Activated CD4-positive, alpha-beta T cell treated with anti-CD3 and anti-CD28 coated beads, Interleukin-2, amount 50 U/mL, for 16 hours (primary cell): ENCODE results near the gene RAB3GAP1.
"Not testable (repeated sequence)": the region's sequence is repeated elsewhere in the genome, so short reads cannot be mapped to it uniquely, and the experiment has no call there.

ENCODE experiments used
- DNase-seq: peaks from one replicate; pipeline ENCODE4 v3.0.0-alpha.2; 2020

The RAB3GAP1 gene

GRCh38 chr2:135055182-135055786 is 3.2 kb downstream of the RAB3GAP1 start:
- no peak for DNase-seq

- DNase-seq = peak; percentile 21
Observed at GRCh38 chr2:135056790-135057189, 4.7 kb downstream of the RAB3GAP1 start.

GRCh38 chr2:135059577-135059976 is 7.5 kb downstream of the RAB3GAP1 start:
- DNase-seq = no peak

GRCh38 chr2:135063210-135063609 is 11.1 kb downstream of the RAB3GAP1 start:
- no peak for DNase-seq

- DNase-seq = no peak
Observed at GRCh38 chr2:135064149-135064548, 12.1 kb downstream of the RAB3GAP1 start.

GRCh38 chr2:135066710-135067109 is 14.6 kb downstream of the RAB3GAP1 start:
- DNase-seq = no peak

GRCh38 chr2:135072125-135072997 is 20.3 kb downstream of the RAB3GAP1 start:
- no peak for DNase-seq

GRCh38 chr2:135074216-135074615 is 22.1 kb downstream of the RAB3GAP1 start:
- DNase-seq = no peak

GRCh38 chr2:135076556-135076955 is 24.5 kb downstream of the RAB3GAP1 start:
- no peak for DNase-seq

GRCh38 chr2:135078417-135078816 is 26.3 kb downstream of the RAB3GAP1 start:
- DNase-seq = no peak

DNA sequence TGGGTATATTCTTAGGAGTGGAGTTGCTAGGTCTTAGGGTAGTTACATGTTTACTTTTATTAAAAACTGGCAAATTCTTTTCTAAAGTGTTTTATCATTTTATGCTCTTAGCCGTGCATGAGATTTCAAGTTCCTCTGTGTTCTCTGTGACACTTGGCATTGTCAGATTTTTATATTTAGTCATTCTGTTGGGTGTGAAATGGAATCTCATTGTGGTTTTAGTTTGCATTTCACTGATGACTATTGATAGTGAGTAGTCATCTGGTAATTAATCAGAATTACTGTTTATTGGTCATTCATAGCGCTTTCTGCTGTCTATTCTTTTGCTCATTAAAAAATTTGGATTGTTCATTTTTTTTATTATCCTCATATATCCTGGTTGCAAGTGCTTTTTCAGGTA is 34.1 kb downstream of the RAB3GAP1 start:
- peak; percentile 7 for DNase-seq

DNA sequence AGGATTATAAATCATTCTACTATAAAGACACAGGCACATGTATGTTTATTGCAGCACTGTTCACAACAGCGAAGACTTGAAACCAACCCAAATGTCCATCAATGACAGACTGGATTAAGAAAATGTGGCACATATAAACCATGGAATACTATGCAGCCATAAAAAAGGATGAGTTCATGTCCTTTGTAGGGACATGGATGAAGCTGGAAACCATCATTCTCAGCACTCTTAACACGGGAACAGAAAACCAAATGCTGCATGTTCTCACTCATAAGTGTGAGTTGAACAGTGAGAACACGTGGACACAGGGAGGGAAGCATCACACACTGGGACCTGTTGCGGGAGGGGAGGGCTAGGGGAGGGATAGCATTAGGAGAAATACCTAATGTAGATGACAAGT is 37.5 kb downstream of the RAB3GAP1 start:
- DNase-seq = not testable (repeated sequence)

- DNase-seq = no peak
Observed at GRCh38 chr2:135091681-135092080, 39.6 kb downstream of the RAB3GAP1 start.

DNA sequence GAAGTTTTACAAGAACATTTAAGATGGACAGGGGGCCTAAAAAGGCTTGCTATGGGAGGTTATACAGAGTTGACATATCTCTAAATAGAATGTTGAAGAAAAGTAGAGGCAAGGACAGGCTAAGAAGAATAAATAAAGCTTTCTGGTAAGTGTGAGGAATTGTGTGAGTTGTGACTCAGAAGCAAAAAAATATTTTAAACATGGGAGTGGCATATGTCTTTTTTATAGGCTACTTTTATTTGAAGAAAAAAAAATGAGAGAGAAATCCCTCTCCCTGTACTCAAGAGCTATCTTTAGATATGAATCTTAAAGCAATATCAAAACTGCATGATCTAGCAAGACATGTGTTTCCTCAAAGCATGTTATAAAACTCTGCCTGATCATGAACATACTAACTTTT is 41.1 kb downstream of the RAB3GAP1 start:
- no peak for DNase-seq

- DNase-seq = no peak
Observed at GRCh38 chr2:135093670-135094330, 41.7 kb downstream of the RAB3GAP1 start.

GRCh38 chr2:135094508-135094907 is 42.4 kb downstream of the RAB3GAP1 start:
- DNase-seq = no peak

- DNase-seq = no peak
Observed at GRCh38 chr2:135095591-135095990, 43.5 kb downstream of the RAB3GAP1 start.

- DNase-seq = no peak
Observed at GRCh38 chr2:135096665-135097446, 44.8 kb downstream of the RAB3GAP1 start.

GRCh38 chr2:135097532-135098231 is 45.6 kb downstream of the RAB3GAP1 start:
- no peak for DNase-seq

- DNase-seq = no peak
Observed at GRCh38 chr2:135099802-135100483, 47.9 kb downstream of the RAB3GAP1 start.

- DNase-seq = no peak
Observed at GRCh38 chr2:135103843-135104242, 51.8 kb downstream of the RAB3GAP1 start.
